ENCODE results near the gene CDK10.

Gene CDK10

DNA sequence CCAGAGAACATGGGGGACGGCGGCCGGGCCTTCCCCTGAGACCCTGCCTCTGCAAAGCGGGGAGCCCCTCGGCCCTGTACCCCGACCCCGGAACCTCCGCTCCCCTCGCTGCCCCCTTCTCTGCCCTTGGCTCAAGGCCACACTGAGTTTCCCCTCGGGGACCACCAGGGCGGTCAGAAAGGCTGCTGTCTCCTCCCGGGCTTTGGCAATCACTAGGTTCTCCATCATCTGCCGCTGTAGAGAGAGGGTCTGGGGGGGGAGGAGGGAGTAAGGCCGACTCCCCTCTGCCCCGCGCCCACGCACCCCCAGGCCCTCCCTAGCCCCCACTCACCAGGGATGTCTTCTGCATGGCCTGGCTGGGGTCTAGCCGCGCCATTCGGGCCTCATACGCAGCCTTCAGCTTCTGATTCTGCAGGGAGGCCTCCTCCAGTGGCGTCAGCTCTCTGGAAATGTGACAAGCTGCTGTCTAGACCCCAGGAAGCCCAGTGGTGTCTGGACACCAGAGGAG, 25.8 kb downstream of the CDK10 start:
- peak; percentile 18 for DNase-seq (ENCODE audit: low read depth)

- no peak for DNase-seq (ENCODE audit: low read depth)
Observed at GRCh38 chr16:89716493-89716892, 30.0 kb downstream of the CDK10 start.

GRCh38 chr16:89716916-89717687, 30.6 kb downstream of the CDK10 start:
- DNase-seq (ENCODE audit: low read depth), result no peak

- no peak for DNase-seq (ENCODE audit: low read depth)
Observed at GRCh38 chr16:89717688-89718505, 31.4 kb downstream of the CDK10 start.

DNA sequence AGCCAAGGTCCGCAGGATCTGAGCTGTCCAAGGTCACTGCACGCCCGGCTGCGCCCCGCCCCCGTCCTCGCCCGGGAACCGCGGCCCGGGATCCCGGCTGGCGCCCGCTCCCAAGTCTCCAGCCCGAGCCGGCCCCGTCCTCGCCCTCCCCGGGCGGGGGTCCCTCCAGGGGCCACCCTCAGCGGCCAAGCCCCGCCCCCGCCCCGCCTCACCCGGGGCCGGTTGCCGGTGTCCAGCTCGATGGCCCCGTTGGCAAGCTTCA, 34.0 kb downstream of the CDK10 start:
- peak; percentile 29 for DNase-seq (ENCODE audit: low read depth)

DNA sequence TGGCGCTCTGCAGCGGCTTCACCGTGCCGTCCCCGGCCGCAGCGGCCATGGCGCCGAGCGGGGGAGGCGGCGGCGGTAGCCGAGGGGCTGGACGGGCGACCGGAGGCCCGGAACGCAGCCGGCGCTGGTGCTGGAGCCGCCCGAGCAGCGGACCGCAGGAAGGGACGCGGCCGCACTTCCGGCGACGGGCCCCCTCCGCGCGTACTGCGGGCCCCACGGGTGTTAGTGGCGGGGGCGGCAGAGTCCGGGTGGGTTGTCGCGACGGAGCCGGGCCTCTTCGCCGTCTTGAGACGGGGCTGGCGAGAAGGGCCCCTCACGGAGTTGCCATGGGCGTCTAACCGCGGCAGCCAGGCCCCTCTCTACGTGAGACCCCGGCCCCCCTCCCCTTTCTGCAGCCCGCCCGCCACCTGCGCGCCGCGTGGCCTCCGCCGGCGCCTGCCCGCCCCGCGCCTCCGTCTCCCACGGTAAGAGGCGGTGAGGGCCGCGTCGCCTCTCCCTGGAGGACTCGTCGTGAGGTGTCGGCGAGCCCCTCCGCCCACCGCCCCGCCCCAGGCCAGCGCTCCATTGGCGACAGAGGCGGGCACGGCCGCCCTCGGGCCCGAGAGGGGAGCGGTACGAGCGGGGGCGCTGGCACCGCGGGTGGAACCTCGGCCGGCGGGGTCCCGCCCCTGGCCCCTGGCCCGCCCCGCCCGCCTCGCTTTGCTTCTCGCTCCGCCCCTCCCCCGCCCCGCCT, 34.5 kb downstream of the CDK10 start, which contains the start of the genes VPS9D1 and ZNF276:
TSS of gene VPS9D1 (minus strand) at position 86 of the 733 bp plus-strand sequence. CDS start at position 49, 37 bp downstream.
TSS of gene ZNF276 (plus strand) at position 725 of the 733 bp plus-strand sequence. CDS start 104 bp downstream, outside the sequence.
- DNase-seq (ENCODE audit: low read depth), result peak; percentile 81

DNA sequence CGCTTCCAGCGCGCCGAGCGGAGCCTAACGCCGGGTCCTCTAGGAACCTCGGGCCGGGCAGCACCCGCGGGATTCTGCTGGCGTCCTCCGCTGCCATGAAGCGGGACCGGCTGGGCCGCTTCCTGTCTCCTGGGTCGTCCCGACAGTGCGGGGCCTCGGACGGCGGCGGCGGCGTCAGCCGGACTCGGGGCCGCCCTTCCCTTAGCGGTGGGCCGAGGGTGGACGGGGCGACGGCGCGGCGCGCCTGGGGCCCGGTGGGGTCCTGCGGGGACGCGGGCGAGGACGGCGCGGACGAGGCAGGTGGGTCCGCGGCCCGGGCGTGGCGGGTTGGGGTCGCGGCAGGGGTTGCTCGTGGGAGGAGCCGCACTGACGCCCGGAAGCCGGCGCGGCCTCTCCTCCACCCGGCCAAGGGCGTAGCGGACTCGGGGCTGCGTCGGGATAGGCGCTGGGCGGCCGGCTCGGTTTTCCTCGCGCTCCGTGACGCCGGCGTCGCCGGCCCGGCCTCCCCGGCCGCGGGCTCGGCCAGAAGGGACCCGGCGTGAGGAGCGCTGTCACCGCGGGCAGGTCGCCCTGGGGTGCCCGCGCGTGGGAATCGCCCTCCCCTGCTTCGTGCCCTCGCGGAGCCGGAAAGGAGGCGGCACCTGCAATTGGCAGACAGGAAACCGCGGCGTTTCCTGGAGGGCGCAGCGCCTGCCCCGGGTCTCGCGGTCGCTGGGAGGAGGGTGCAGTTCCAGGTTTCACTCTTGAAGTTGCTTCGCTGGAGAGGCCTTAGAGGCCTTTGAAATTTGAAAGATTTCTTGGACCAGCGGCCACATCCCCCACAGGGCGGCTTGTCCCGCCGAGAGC, 35.3 kb downstream of the CDK10 start:
- peak; percentile 60 for DNase-seq (ENCODE audit: low read depth)

DNA sequence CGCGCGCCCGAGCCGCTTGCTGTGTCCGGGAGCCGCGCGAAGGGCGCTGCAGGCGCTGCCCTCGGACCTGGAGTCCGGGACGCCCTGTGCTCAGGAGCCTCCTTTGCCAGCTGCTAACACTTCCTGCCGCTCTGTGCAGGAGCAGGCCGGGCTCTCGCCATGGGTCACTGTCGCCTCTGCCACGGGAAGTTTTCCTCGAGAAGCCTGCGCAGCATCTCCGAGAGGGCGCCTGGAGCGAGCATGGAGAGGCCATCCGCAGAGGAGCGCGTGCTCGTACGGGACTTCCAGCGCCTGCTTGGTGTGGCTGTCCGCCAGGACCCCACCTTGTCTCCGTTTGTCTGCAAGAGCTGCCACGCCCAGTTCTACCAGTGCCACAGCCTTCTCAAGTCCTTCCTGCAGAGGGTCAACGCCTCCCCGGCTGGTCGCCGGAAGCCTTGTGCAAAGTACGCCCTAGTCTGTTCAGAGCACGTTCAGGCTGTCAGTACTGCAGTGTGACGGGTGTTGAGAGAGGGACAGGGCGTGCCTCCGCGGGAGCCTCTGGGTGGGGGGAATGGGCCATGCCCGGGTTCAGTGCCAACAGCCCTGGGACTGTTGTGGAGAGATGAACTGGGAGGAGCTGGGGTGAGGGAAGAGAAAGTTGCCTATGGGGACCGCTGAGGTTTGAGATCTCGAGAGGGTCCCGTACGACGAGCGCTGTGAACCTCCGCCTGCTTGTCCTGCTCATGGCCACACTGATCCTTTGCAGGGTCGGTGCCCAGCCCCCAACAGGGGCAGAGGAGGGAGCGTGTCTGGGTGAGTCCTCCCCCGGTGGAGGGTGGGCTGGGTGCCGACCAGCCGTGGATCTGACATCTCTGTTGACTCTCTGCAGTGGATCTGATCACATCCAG, 36.1 kb downstream of the CDK10 start:
- DNase-seq (ENCODE audit: low read depth), result no peak

DNA sequence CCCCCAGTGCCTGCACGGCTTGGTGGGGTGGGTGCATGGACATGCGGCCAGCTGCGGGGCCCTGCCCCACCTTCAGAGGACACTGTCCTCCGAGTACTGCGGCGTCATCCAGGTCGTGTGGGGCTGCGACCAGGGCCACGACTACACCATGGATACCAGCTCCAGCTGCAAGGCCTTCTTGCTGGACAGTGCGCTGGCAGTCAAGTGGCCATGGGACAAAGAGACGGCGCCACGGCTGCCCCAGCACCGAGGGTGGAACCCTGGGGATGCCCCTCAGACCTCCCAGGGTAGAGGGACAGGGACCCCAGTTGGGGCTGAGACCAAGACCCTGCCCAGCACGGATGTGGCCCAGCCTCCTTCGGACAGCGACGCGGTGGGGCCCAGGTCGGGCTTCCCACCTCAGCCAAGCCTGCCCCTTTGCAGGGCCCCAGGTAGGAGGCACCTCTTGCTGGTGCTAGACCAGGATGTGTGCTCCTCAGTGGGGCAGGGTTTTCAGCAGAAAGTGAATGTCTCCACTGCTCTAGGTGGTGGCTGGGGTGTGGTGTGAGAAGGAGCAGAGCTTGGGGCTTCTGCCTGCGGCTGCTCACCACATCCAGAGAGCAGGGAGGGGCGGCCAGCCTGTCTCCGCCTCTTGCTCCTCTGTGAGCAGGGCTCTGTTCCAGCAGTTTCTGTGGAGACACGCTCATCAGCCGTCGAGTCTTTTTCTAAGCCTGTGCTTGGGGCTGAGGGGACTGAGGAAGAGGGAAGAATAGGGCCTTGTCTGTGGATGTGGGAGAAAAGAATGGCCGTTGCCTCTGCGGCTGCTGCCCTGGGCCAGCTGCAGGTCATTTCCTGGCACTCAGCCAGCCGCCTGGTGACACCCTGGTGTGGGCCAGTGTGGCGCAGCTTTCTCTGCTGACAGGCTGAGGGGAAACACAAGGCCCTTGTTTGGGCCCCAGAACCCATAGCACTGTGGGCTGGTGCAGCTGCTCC, 37.1 kb downstream of the CDK10 start:
- DNase-seq (ENCODE audit: low read depth), result no peak

DNA sequence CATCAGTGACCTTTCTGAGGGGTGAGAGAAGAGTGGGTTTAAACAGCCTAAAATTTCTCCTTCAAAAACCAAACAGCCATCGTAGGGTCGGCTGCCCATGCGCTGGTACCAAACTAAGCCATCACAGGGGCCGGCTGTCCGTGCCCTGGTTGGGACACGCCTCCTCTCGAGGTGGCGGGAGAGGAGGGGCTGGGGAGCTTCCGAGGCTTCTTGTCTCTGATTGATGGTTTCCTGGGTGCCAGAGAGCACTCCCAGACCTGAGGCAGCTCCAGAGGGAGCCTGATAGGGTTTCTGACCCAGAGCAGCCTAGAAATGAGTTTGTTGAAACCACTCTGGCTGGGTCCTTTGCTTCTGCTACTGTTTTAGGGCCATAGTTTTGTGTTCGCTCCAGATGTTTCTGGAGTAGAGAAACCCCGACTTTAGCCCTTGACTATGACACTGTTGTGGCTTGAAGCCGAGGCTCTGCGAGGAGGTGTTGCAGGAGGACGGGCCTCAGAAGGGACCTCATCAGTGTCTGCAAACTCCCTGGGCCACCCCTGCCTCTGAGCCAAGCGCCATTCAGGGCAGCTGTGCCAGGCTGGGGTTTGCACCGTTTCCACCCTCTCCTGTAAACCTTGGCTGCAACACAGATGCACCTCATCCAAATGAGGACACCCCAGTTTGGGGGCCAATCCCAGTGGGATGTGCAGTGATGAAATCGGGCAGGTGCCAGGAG, 41.1 kb downstream of the CDK10 start:
- DNase-seq (ENCODE audit: low read depth), result no peak

GRCh38 chr16:89729293-89729692, 42.8 kb downstream of the CDK10 start:
- DNase-seq (ENCODE audit: low read depth), result no peak

DNA sequence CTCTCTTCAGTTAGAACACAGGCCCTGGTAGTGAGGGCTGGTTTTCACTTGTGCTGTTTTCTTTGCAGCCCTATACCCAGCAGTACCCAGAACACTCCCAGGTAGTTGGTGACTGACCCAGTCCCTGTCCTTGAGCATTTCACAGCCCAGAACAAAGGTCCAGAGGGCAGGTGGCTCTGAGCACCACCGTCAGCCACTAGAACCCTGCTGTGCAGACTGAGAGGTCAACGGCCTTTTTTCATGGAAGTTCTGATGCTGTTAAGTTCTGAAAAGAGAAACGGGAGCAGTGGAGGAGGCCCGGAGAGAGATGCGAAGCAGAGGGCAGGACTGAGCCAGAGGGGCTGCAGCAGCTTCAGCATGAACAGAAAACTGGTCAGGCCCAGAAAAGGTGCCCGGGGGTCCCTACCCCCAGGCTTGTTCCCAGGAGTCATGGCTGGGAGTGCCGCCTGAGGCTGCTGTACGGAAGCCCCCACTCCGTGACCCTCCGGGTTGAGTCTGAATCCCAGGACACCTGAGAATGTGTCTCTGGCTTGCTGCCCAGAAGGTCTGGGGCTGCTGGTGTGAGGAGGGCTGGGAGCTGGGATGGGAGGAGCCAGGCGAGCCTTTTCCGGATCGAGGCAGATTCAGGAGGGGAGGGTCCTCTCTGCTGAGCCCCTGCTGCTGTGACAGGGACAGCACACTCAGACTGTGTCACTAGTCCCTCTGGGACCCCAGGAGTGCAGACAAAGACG, 43.5 kb downstream of the CDK10 start:
- no peak for DNase-seq (ENCODE audit: low read depth)

DNA sequence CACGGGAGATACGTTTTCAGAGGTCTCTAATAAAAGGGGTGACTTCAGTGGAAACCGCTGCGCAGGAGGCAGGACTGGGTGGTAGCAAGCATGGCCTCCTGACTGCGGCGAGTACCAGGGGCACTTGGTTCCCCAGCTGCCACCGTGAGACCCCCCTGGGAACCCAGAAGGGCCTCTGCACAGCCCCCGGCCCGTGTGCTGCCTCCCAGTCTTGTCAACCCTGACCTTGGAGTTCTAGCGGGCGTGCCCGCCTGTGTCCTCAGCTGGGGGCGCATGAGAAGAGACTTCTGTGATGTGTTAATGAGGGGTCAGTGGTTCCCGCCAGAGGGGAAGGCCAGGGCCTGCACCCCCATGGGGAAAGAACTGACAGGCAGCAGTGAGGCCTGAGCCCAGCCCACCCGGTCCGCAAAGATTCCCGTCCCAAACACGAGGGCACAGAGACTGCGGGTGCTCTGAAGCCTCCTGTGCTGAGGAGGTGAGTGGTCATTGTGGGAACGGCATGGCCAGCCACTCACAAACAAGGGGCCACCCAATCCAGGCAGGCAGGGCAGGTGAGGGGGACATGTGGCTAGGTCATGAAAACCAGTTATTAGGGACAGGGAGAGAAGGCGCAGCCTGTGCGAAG, 44.2 kb downstream of the CDK10 start:
- DNase-seq (ENCODE audit: low read depth), result no peak

- no peak for DNase-seq (ENCODE audit: low read depth)
Observed at GRCh38 chr16:89732142-89732917, 45.8 kb downstream of the CDK10 start.

GRCh38 chr16:89732918-89733242, 46.4 kb downstream of the CDK10 start:
- DNase-seq (ENCODE audit: low read depth), result no peak

GRCh38 chr16:89733322-89733721, 46.8 kb downstream of the CDK10 start:
- no peak for DNase-seq (ENCODE audit: low read depth)

GRCh38 chr16:89733792-89734191, 47.3 kb downstream of the CDK10 start:
- DNase-seq (ENCODE audit: low read depth), result no peak

Measured in EH (cell line).